T-helper 2 cell treated with Interferon-gamma antibody and Interleukin-4, amounts not matched to agents 5 μg/mL and 100 μg/mL, for 36 hours (primary cell): ENCODE measurements around the gene PAX5.

ENCODE experiments used
- DNase-seq: peaks from one replicate; pipeline ENCODE4 v3.0.0; 2021; ENCODE audit warnings: low spot score
- H3K27ac Mint-ChIP-seq: one replicate; pipeline ENCODE4 v1.8.0; 2021; ENCODE audit warnings: mild to moderate bottlenecking, mixed read lengths
- H3K27me3 Mint-ChIP-seq: one replicate; pipeline ENCODE4 v1.8.0; 2021; ENCODE audit warnings: low read depth, mixed read lengths
- H3K36me3 Mint-ChIP-seq: one replicate; pipeline ENCODE4 v1.8.0; 2021; ENCODE audit warnings: low read depth, mixed read lengths
- H3K4me1 Mint-ChIP-seq: one replicate; pipeline ENCODE4 v1.8.0; 2021; ENCODE audit warnings: low read depth, mixed read lengths
- H3K4me3 Mint-ChIP-seq: one replicate; pipeline ENCODE4 v1.8.0; 2022; ENCODE audit warnings: mild to moderate bottlenecking, moderate library complexity, mixed read lengths
- H3K9me3 Mint-ChIP-seq: one replicate; pipeline ENCODE4 v1.8.0; 2021; ENCODE audit warnings: mixed read lengths

Gene PAX5

DNA sequence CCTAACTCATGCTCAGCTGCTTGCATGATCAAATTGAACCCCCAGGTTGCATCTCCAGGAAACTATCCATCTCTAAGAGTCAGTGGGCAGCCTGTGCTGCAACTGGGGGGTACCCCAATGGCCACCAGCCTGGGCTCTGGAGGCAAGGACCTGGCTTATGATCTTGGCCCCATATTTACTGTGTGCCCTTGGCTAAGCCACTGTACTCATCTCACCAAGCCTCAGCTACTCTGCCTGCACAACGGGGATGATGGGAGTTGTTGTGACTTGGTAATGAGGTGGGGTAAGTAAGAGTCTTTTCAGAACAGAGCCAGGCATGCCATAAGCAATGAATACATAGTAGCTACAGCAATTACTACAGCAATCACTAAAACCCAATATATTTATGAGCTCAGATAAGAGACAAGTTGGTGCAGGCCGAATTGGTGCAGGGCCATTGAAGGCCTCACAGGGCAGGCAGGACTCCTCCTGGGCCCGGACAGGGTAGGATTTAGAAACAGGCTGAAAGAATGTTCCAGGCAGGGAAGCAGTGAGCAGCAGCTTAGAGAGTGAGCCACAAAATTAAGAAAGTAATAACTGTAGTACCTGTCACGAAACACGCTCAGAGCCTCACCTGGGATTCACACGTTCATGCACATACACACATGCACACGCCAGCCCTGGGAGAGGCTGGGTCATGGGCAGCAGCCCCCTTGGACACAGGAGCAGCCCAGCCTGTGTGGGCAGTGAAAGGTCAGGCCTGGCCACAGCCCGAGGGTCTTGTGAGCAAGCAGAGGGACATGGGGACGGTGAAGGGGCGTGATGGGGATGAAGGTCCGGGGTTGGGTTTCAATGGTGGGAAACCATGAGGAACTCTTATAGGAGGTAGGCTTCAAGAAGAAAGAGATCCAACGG lies 74.1 kb downstream of the PAX5 start:
- no peak for DNase-seq
- Mint-ChIP-seq H3K4me1 (no peaks in the 10 kb centered on the region), H3K27ac (no peak overlapping the region)

DNA sequence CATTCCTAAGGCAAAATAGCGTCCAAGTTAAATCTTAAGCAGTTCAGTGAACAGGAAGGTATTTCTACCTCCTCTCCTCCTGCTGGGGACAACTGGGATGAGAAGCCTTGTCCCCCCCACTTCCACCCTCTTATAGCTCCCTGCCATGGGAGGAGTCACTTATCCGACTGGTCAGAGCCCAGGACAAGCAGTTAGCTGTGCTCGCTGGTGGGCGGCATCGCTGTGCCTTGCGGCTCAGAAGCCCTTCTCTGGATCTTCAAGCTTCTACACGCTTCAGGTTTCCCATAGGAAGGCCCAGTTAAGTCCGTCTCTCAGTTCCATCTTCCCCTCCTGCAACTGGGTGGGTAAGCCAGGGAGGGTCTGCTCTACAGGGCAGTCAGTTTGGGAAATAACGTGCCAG lies 77.2 kb downstream of the PAX5 start:
- no peak overlapping the region for H3K27ac Mint-ChIP-seq
- H3K27me3 Mint-ChIP-seq: peaks cover 40% of the 10 kb centered on the region
- no peaks in the 10 kb centered on the region for H3K36me3 Mint-ChIP-seq
- H3K9me3 Mint-ChIP-seq: no peaks in the 10 kb centered on the region
- no peak for DNase-seq
- H3K4me1 Mint-ChIP-seq: no peaks in the 10 kb centered on the region
- no peak overlapping the region for H3K4me3 Mint-ChIP-seq

More for the DNA sequence above, 74.1 kb downstream of the PAX5 start:
- Mint-ChIP-seq H3K9me3 (no peaks in the 10 kb centered on the region), H3K36me3 (no peaks in the 10 kb centered on the region), H3K4me3 (no peak overlapping the region), H3K27me3 (peaks cover 19% of the 10 kb centered on the region)

DNA sequence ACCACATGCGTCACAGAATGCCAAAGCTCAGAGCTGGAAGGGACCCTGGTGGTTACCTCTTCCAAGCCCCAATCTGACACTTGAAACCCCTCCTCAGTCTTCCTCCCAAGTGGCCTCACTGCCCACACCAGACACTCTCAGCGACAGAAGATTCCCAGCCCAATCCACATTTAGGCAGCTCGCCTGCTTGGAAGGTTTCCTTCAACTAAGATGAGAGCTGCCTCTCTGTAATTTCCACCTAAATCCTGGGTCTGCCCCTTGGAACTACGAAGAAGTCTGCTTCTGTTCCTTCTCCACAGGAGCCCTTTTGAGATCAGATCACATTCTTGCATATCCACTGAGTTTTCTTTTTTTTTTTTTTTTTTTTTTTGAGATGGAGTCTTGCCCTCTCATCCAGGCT lies 83.7 kb downstream of the PAX5 start:
- DNase-seq: no peak
- Mint-ChIP-seq H3K27me3 (peaks cover 33% of the 10 kb centered on the region), H3K4me3 (no peak overlapping the region), H3K4me1 (no peaks in the 10 kb centered on the region), H3K27ac (no peak overlapping the region), H3K9me3 (no peaks in the 10 kb centered on the region), H3K36me3 (no peaks in the 10 kb centered on the region)

DNA sequence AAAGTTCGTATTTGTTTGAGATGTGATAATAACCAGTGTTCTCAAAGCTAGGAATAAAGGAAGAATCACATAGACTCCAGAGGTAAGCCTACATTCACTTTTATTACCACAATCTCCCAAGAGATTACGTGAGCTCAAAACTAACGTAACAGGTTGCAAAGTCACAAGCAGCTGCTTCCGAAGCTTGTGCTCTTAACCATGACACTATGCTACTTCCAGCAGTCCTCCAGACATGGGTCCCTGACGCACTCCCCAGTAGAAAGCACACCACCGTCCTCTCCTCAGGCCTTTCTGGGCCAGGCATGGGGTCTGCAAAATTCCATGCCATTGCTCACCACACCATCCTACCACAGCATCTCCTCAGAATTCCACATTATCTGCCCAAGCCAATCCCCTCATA lies 84.6 kb downstream of the PAX5 start:
- no peaks in the 10 kb centered on the region for H3K36me3 Mint-ChIP-seq
- no peak overlapping the region for H3K27ac Mint-ChIP-seq
- H3K27me3 Mint-ChIP-seq: peaks cover 27% of the 10 kb centered on the region
- no peak overlapping the region for H3K4me3 Mint-ChIP-seq
- no peaks in the 10 kb centered on the region for H3K4me1 Mint-ChIP-seq
- H3K9me3 Mint-ChIP-seq: no peaks in the 10 kb centered on the region
- no peak for DNase-seq

DNA sequence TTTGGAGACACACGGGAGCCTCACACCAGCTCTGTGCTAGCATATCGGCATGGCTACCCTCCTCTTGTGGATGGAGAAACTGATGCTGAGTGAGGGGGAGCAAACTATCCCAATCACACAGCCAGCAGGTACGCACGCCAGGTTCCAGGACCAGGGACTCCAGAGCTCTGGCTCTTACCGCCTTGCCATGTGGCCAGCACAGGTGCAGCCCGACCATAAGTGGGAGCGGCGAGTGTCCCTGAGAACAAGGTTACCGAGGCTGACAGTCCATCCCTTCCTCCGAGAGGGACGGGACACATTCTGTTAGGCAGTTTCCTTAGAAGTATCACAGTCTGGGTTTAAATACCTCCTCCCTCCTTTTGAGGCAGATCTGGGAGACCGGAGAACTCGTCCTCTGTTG lies 86.0 kb downstream of the PAX5 start:
- peaks cover 15% of the 10 kb centered on the region for H3K27me3 Mint-ChIP-seq
- H3K4me3 Mint-ChIP-seq: no peak overlapping the region
- no peaks in the 10 kb centered on the region for H3K9me3 Mint-ChIP-seq
- no peak overlapping the region for H3K27ac Mint-ChIP-seq
- no peaks in the 10 kb centered on the region for H3K4me1 Mint-ChIP-seq
- H3K36me3 Mint-ChIP-seq: no peaks in the 10 kb centered on the region
- no peak for DNase-seq

- H3K27me3 Mint-ChIP-seq: peaks cover 9% of the 10 kb centered on the region
- no peaks in the 10 kb centered on the region for H3K4me1 Mint-ChIP-seq
- no peak overlapping the region for H3K27ac Mint-ChIP-seq
- no peaks in the 10 kb centered on the region for H3K9me3 Mint-ChIP-seq
- H3K4me3 Mint-ChIP-seq: no peak overlapping the region
- no peak for DNase-seq
- no peaks in the 10 kb centered on the region for H3K36me3 Mint-ChIP-seq
Observed at GRCh38 chr9:36946653-36947052, 87.4 kb downstream of the PAX5 start.

GRCh38 chr9:36945999-36946398 lies 88.1 kb downstream of the PAX5 start:
- H3K4me3 Mint-ChIP-seq: no peak overlapping the region
- H3K4me1 Mint-ChIP-seq: no peaks in the 10 kb centered on the region
- no peak overlapping the region for H3K27ac Mint-ChIP-seq
- H3K27me3 Mint-ChIP-seq: peaks cover 9% of the 10 kb centered on the region
- no peaks in the 10 kb centered on the region for H3K36me3 Mint-ChIP-seq
- no peaks in the 10 kb centered on the region for H3K9me3 Mint-ChIP-seq
- no peak for DNase-seq

- Mint-ChIP-seq H3K36me3 (no peaks in the 10 kb centered on the region), H3K27me3 (peaks cover 3% of the 10 kb centered on the region), H3K27ac (no peak overlapping the region), H3K9me3 (no peaks in the 10 kb centered on the region), H3K4me1 (no peaks in the 10 kb centered on the region), H3K4me3 (no peak overlapping the region)
- DNase-seq: no peak
Observed at GRCh38 chr9:36942891-36943290, 91.2 kb downstream of the PAX5 start.

DNA sequence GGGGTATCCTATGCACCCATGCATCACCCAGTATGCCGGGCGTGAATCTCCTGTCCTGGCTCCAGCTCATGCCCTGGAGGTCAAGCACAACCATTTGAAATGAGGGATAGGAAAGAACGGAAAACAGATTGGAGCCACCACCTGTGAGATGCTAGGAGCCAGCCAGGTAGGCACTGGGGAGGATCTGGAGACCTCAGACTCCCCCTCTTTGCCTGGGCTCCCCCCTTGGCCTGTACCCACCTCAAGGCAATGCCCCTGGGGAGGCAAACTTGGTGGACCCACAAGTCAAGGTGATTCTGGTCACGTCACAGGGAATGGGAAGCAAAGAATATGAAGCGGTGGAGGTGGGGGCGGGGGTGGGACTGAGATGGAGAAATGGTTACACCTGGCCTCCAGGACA lies 92.6 kb downstream of the PAX5 start:
- Mint-ChIP-seq H3K4me1 (no peaks in the 10 kb centered on the region), H3K27ac (no peak overlapping the region), H3K36me3 (no peaks in the 10 kb centered on the region), H3K9me3 (no peaks in the 10 kb centered on the region), H3K4me3 (no peak overlapping the region), H3K27me3 (peaks cover 7% of the 10 kb centered on the region)
- DNase-seq: no peak

GRCh38 chr9:36940881-36941280 lies 93.2 kb downstream of the PAX5 start:
- DNase-seq: no peak
- H3K4me1 Mint-ChIP-seq: no peaks in the 10 kb centered on the region
- H3K9me3 Mint-ChIP-seq: no peaks in the 10 kb centered on the region
- peaks cover 7% of the 10 kb centered on the region for H3K27me3 Mint-ChIP-seq
- H3K36me3 Mint-ChIP-seq: no peaks in the 10 kb centered on the region
- H3K4me3 Mint-ChIP-seq: no peak overlapping the region
- H3K27ac Mint-ChIP-seq: no peak overlapping the region

GRCh38 chr9:36940500-36940853 lies 93.6 kb downstream of the PAX5 start:
- no peaks in the 10 kb centered on the region for H3K9me3 Mint-ChIP-seq
- H3K4me1 Mint-ChIP-seq: no peaks in the 10 kb centered on the region
- peaks cover 7% of the 10 kb centered on the region for H3K27me3 Mint-ChIP-seq
- H3K36me3 Mint-ChIP-seq: no peaks in the 10 kb centered on the region
- no peak overlapping the region for H3K4me3 Mint-ChIP-seq
- no peak for DNase-seq
- H3K27ac Mint-ChIP-seq: no peak overlapping the region

DNA sequence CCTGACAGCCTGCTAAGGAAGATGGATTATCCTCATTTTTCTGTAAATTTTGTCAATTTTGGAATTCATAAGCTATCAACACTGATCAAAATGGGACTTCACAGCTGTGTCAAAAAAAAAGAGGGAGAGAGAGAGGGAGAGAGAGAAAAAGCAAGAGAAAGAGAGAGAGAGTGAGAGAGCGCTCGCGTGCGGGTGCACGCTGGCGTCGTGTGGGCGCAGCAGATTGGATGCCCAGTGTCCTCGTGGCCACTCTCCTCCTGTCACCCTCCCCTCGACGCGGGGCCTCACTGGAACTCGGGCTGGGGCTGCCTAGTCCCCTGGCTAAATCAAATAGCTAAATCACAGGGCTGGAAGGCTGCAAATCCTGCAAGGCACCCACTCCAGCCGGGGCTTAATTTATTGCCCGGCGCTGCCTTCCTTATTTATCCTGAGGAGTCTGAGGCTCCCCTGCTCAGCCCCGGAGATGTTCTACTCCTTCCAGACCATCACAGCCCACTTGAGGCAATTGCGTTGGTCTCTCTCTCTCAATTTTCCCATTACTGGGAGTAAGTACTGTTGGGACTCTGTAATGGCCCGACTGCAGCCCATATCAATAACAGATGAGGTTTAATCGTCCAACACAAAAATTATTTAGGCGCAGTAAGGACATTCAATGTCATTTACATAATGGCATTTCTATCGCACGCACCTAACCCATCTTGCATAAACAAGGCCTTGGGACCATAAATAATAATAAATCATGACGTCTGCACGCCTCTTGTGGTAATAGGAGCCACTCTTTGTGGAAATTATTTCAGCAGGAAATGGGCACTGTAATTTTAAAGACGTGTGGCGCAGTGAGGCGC lies 94.2 kb downstream of the PAX5 start:
- no peak overlapping the region for H3K27ac Mint-ChIP-seq
- H3K36me3 Mint-ChIP-seq: no peaks in the 10 kb centered on the region
- H3K4me1 Mint-ChIP-seq: no peaks in the 10 kb centered on the region
- DNase-seq: no peak
- peaks cover 7% of the 10 kb centered on the region for H3K27me3 Mint-ChIP-seq
- H3K9me3 Mint-ChIP-seq: no peaks in the 10 kb centered on the region
- H3K4me3 Mint-ChIP-seq: no peak overlapping the region

DNA sequence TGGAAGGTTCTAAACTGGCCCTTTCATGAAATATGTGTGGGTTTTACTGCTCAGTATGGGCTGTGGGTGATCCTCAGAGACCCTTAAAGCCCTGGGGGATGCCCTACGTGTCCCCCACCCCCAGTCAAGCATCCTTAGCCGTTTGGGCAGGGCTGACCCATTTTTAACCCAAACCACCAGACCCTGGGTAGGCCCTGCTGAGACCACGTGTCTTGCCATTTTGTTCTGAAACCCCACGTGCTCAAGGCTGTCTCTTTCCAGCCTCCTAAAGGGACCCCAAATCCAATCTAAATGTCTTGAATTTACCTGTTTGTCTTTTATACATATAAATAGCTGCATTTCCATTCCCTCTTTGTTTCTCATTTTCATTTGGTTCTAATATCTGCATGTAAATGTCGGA lies 94.9 kb downstream of the PAX5 start:
- Mint-ChIP-seq H3K4me1 (no peaks in the 10 kb centered on the region), H3K9me3 (no peaks in the 10 kb centered on the region), H3K4me3 (no peak overlapping the region), H3K27me3 (peaks cover 7% of the 10 kb centered on the region), H3K27ac (no peak overlapping the region), H3K36me3 (no peaks in the 10 kb centered on the region)
- no peak for DNase-seq

GRCh38 chr9:36938617-36939016 lies 95.5 kb downstream of the PAX5 start:
- H3K9me3 Mint-ChIP-seq: no peaks in the 10 kb centered on the region
- DNase-seq: no peak
- H3K27ac Mint-ChIP-seq: no peak overlapping the region
- no peaks in the 10 kb centered on the region for H3K36me3 Mint-ChIP-seq
- H3K4me3 Mint-ChIP-seq: no peak overlapping the region
- no peaks in the 10 kb centered on the region for H3K4me1 Mint-ChIP-seq
- peaks cover 7% of the 10 kb centered on the region for H3K27me3 Mint-ChIP-seq
